H1 (cell line): ENCODE measurements around the gene DEUP1. TPM values are rescaled to one million over a fixed set of nuclear protein-coding genes. Genes with fewer than 3 reads are reported as not detected.

ENCODE experiments used
- CTCF ChIA-PET: fragments of 300-600 bp; sonication (Branson Sonifier 250); formaldehyde crosslinking; loops from one replicate; lab custom pipeline; 2021; ENCODE audit not compliant: partially characterized antibody; lab: Charles Lee
- POLR2A ChIA-PET: fragments of 300-600 bp; sonication (Branson Sonifier 250); formaldehyde crosslinking; loops from one replicate; lab custom pipeline; 2021; ENCODE audit warnings: inconsistent platforms; ENCODE audit not compliant: partially characterized antibody; lab: Charles Lee
- DNase-seq, 2 experiments: peaks; one replicate each; pipeline versions ENCODE4 v3.0.0 to v3.0.0-alpha.2; 2010 to 2022; ENCODE audit warnings: low spot score in 2 of 2, low read depth in 1 of 2, mixed read lengths in 1 of 2
- FAIRE-seq: peaks from 2 replicates; lab custom pipeline; 2011; peaks lifted over from hg19 to GRCh38; lab: Jason Lieb, UNC
- H2AFZ ChIP-seq: 2 replicates; pipeline ENCODE4 v1.8.1; 2012; ENCODE audit warnings: low read length, inconsistent platforms
- H2AK5ac ChIP-seq: 2 replicates; pipeline ENCODE4 v1.6.1; 2013; ENCODE audit warnings: low read depth, low read length
- H2BK120ac ChIP-seq: replicated peaks from 2 replicates; pipeline ENCODE3; 2013; ENCODE audit warnings: low read depth, low read length, inconsistent platforms
- H2BK12ac ChIP-seq: 2 replicates; pipeline ENCODE4 v1.6.1; 2013; ENCODE audit warnings: low read depth, low read length
- H2BK15ac ChIP-seq: 2 replicates; pipeline ENCODE4 v1.6.1; 2013; ENCODE audit warnings: low read length
- H2BK20ac ChIP-seq: 2 replicates; pipeline ENCODE4 v1.6.1; 2013; ENCODE audit warnings: low read length
- H2BK5ac ChIP-seq: 2 replicates; pipeline ENCODE4 v1.6.1; 2013; ENCODE audit warnings: low read depth, low read length
- H3K14ac ChIP-seq: 2 replicates; pipeline ENCODE4 v1.6.1; 2013; ENCODE audit warnings: inconsistent platforms; ENCODE audit not compliant: insufficient read length
- H3K18ac ChIP-seq: 2 replicates; pipeline ENCODE4 v1.6.1; 2013; ENCODE audit warnings: low read length; ENCODE audit errors: extremely low read depth
- H3K23ac ChIP-seq: 2 replicates; pipeline ENCODE4 v1.6.1; 2013; ENCODE audit warnings: inconsistent platforms; ENCODE audit not compliant: insufficient read length
- H3K23me2 ChIP-seq: 2 replicates; pipeline ENCODE4 v1.6.1; 2013; ENCODE audit warnings: low read depth, low read length
- H3K27ac ChIP-seq: 2 replicates; pipeline ENCODE4 v1.6.1; 2011; ENCODE audit warnings: low read depth, low read length, inconsistent platforms
- H3K27me3 ChIP-seq, 4 experiments: replicated peaks in 1 of 4; 1 replicate in 1 of 4; 2 replicates in 3 of 4; pipeline versions ENCODE4 v1.6.1 to v1.8.1; 2011 to 2013; ENCODE audit warnings: low read length in 3 of 4, mild to moderate bottlenecking in 3 of 4, inconsistent platforms in 2 of 4, mixed read lengths in 2 of 4, moderate library complexity in 1 of 4; ENCODE audit not compliant: control insufficient read depth in 3 of 4, insufficient read depth in 3 of 4; ENCODE audit errors: extremely low read depth in 1 of 4
- H3K36me3 ChIP-seq, 4 experiments: 2 replicates each; pipeline versions ENCODE4 v1.6.1 to v1.8.1; 2011 to 2013; ENCODE audit warnings: mild to moderate bottlenecking in 4 of 4, low read length in 3 of 4, moderate library complexity in 2 of 4, control low read depth in 1 of 4, inconsistent platforms in 1 of 4; ENCODE audit not compliant: insufficient read depth in 4 of 4, control insufficient read depth in 2 of 4
- H3K4ac ChIP-seq: replicated peaks from 2 replicates; pipeline ENCODE3; 2013; ENCODE audit warnings: low read length, low read depth, mixed read lengths, inconsistent platforms; ENCODE audit not compliant: insufficient read length
- H3K4me1 ChIP-seq, 4 experiments: replicated peaks in 1 of 4; 1 replicate in 1 of 4; 2 replicates in 3 of 4; pipeline versions ENCODE4 v1.6.1 to v1.8.1; 2011 to 2013; ENCODE audit warnings: low read length in 3 of 4, inconsistent platforms in 2 of 4, mixed read lengths in 1 of 4; ENCODE audit not compliant: insufficient read depth in 4 of 4, control insufficient read depth in 3 of 4
- H3K4me2 ChIP-seq, 2 experiments: 2 replicates each; pipeline versions ENCODE4 v1.6.1 to v1.8.1; 2011 to 2013; ENCODE audit warnings: low read depth in 2 of 2, low read length in 2 of 2, control low read depth in 1 of 2, inconsistent platforms in 1 of 2, mild to moderate bottlenecking in 1 of 2; ENCODE audit not compliant: insufficient read depth in 1 of 2
- H3K4me3 ChIP-seq, 4 experiments: fragments of 200-600, 300-600 bp in 1 of 4; sonication (generic), shearing (Covaris generic), sonication (Bioruptor Twin) in 1 of 4; 2 replicates each; pipeline versions ENCODE4 v1.5.1 to v1.8.1; 2011 to 2016; ENCODE audit warnings: low read length in 4 of 4, low read depth in 3 of 4, control low read depth in 2 of 4, inconsistent platforms in 2 of 4, mild to moderate bottlenecking in 2 of 4, mixed read lengths in 1 of 4, moderate library complexity in 1 of 4; ENCODE audit not compliant: insufficient read depth in 2 of 4; ENCODE audit errors: extremely low read depth in 1 of 4
- H3K56ac ChIP-seq: replicated peaks from 2 replicates; pipeline ENCODE3; 2013; ENCODE audit warnings: low read depth, mild to moderate bottlenecking, mixed read lengths, low read length, inconsistent platforms; ENCODE audit not compliant: insufficient read length
- H3K79me1 ChIP-seq: 2 replicates; pipeline ENCODE4 v1.6.1; 2013; ENCODE audit warnings: low read depth, low read length, control low read depth
- H3K79me2 ChIP-seq, 2 experiments: 2 replicates each; pipeline versions ENCODE4 v1.6.1 to v1.8.1; 2012 to 2013; ENCODE audit warnings: low read length in 2 of 2, mild to moderate bottlenecking in 2 of 2, inconsistent platforms in 1 of 2; ENCODE audit not compliant: insufficient read depth in 2 of 2, control insufficient read depth in 1 of 2
- H3K9ac ChIP-seq, 4 experiments: replicated peaks in 1 of 4; 1 replicate in 1 of 4; 2 replicates in 3 of 4; pipeline versions ENCODE4 v1.6.1 to v1.8.1; 2011 to 2013; ENCODE audit warnings: low read depth in 3 of 4, low read length in 3 of 4, control low read depth in 2 of 4, mild to moderate bottlenecking in 2 of 4, moderate library complexity in 2 of 4, inconsistent platforms in 1 of 4; ENCODE audit errors: extremely low read depth in 1 of 4
- H3K9me3 ChIP-seq, 2 experiments: 2 replicates each; pipeline versions ENCODE4 v1.6.1 to v1.8.1; 2012 to 2013; ENCODE audit warnings: mild to moderate bottlenecking in 2 of 2, moderate library complexity in 2 of 2, control low read depth in 1 of 2, inconsistent platforms in 1 of 2, low read depth in 1 of 2, low read length in 1 of 2, mixed read lengths in 1 of 2; ENCODE audit not compliant: insufficient read depth in 2 of 2
- H4K20me1 ChIP-seq, 2 experiments: replicated peaks in 1 of 2; 2 replicates each; pipeline versions ENCODE3 to v1.8.1; 2011 to 2013; ENCODE audit warnings: inconsistent platforms in 2 of 2, low read length in 2 of 2, mild to moderate bottlenecking in 1 of 2; ENCODE audit not compliant: insufficient read depth in 2 of 2, control insufficient read depth in 1 of 2
- H4K5ac ChIP-seq: 2 replicates; pipeline ENCODE4 v1.6.1; 2013; ENCODE audit warnings: low read length, low read depth, mixed read lengths, inconsistent platforms; ENCODE audit not compliant: insufficient read length
- H4K8ac ChIP-seq: 2 replicates; pipeline ENCODE4 v1.8.0; 2013; ENCODE audit warnings: mild to moderate bottlenecking, moderate library complexity, low read length, inconsistent platforms; ENCODE audit not compliant: insufficient read depth; ENCODE audit errors: extremely low read depth
- H4K91ac ChIP-seq: replicated peaks from 2 replicates; pipeline ENCODE3; 2013; ENCODE audit warnings: low read length, mixed read lengths, inconsistent platforms; ENCODE audit not compliant: insufficient read length
- CBX5 ChIP-seq: fragments of 300-800, 300-1000 bp; sonication (generic); IDR thresholded peaks from 2 replicates; pipeline ENCODE4 v1.7.1; 2016; ENCODE audit warnings: antibody characterized with exemption, low read length, low read depth
- CEBPB ChIP-seq: IDR thresholded peaks from 2 replicates; pipeline ENCODE4 v1.6.1; 2012; ENCODE audit warnings: low read depth, low read length
- CREB1 ChIP-seq: IDR thresholded peaks from 2 replicates; pipeline ENCODE4 v1.6.1; 2012; ENCODE audit warnings: inconsistent platforms
- CTBP2 ChIP-seq: IDR thresholded peaks from 2 replicates; pipeline ENCODE4 v1.7.0; 2011; ENCODE audit warnings: borderline replicate concordance, mild to moderate bottlenecking, moderate library complexity, mixed read lengths, low read length; ENCODE audit not compliant: insufficient read depth, insufficient read length
- EGR1 ChIP-seq: IDR thresholded peaks from 2 replicates; pipeline ENCODE4 v1.6.1; 2011; ENCODE audit warnings: low read depth, low read length, borderline replicate concordance
- FOSL1 ChIP-seq: IDR thresholded peaks from 2 replicates; pipeline ENCODE4 v1.6.1; 2011; ENCODE audit warnings: mild to moderate bottlenecking, low read depth, low read length, moderate library complexity; ENCODE audit not compliant: insufficient read depth
- RBBP5 ChIP-seq: IDR thresholded peaks from 2 replicates; pipeline ENCODE4 v1.7.1; 2012; ENCODE audit warnings: low read depth, mild to moderate bottlenecking, inconsistent platforms, low read length, moderate library complexity, borderline replicate concordance
- SIN3A ChIP-seq, 2 experiments: IDR thresholded peaks in 1 of 2; conservative IDR thresholded peaks in 1 of 2; 2 replicates each; pipeline ENCODE4 v1.6.1; 2011 to 2012; ENCODE audit warnings: low read length in 2 of 2, improper control_type of control experiment in 1 of 2, low read depth in 1 of 2, mild to moderate bottlenecking in 1 of 2
- TEAD4 ChIP-seq: IDR thresholded peaks from 2 replicates; pipeline ENCODE4 v1.6.1; 2012; ENCODE audit warnings: low read depth, low read length, inconsistent platforms, mixed read lengths
- WGBS, 2 experiments: shearing (Covaris generic) in 1 of 2; methylation state at CpG; one replicate each; pipeline versions ENCODE4 v1.1.6 to v1.1.7; 2013 to 2015; ENCODE audit warnings: low lambda C conversion rate in 2 of 2, mixed read lengths in 2 of 2, inconsistent platforms in 1 of 2, low coverage in 1 of 2, missing lambda C conversion rate in 1 of 2; ENCODE audit not compliant: insufficient replicate concordance in 2 of 2, insufficient coverage in 1 of 2, insufficient read length in 1 of 2; ENCODE audit errors: extremely low coverage in 1 of 2, missing lambda C conversion rate in 1 of 2; 5-methylcytosine and 5-hydroxymethylcytosine counted together
- polyA plus RNA-seq, 7 experiments: library from polyadenylated mRNA; depleted of rRNA in 3 of 7; stranded (reverse) in 5 of 7; unstranded in 2 of 7; fragments of >200 nt in 5 of 7; fragments of 200-250 nt in 2 of 7; gene quantifications; 1 replicate in 5 of 7; 2 replicates in 1 of 7; 4 replicates in 1 of 7; pipeline versions ENCODE4 v1.2.1 to v1.2.3, GENCODE V29; 2011 to 2013; ENCODE audit warnings: missing spikeins in 2 of 7, mixed read lengths in 2 of 7
- total RNA-seq: library from RNA; stranded (reverse); fragmentation: NEBNext Ultra II Directional; extraction: Animal tissue kit (Norgen Biotek cat#: 25700); gene quantifications from 2 replicates; pipeline ENCODE4 v1.2.1, GENCODE V29; 2021
- TF ChIP-seq, protein P1 (sequence below): IDR thresholded peaks from 2 replicates; pipeline ENCODE4 v1.6.1; 2011; ENCODE audit warnings: low read length, improper control_type of control experiment

Gene DEUP1
- total and polyA plus RNA-seq, 2 of the 8 experiments (the other 6 are each of a cell fraction or from before 2014, with no cell fraction given): 0.45 TPM; not detected in 1

DNA sequence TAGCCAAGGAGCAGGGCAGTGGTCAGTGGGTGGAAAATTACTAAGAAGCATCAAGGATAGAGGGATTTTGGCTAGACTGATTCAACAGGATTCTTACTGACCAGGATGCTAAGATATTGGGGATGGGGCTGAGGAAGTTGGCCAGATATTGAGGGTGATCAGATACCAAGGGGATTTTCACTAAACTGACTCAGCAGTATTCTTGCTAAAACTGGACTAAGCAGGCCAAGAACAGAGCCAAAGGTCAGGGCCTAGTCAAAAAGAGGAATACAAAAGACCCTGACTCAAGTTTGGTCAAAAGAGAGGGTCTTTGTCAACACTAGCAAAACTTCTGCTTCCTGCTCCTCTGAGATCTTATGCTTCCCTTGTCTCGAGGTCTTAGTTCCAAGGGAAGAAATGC, 38.6 kb upstream of the DEUP1 start:
- Histone ChIP-seq H2AFZ (no peak overlapping the region), H2BK5ac (no peak overlapping the region), H3K36me3 (no peaks in the 10 kb centered on the region; a peak in 1 of 8 replicates), H4K8ac (no peak overlapping the region), H3K23me2 (no peaks in the 10 kb centered on the region), H2BK120ac (no peak overlapping the region), H4K20me1 (no peaks in the 10 kb centered on the region), H2BK12ac (no peak overlapping the region), H3K56ac (no peak overlapping the region), H2BK20ac (no peak overlapping the region), H4K91ac (no peak overlapping the region), H2BK15ac (no peak overlapping the region), H2AK5ac (no peak overlapping the region), H3K23ac (no peak overlapping the region), H3K18ac (no peak overlapping the region), H3K9ac (no peak overlapping the region), H3K9me3 (no peaks in the 10 kb centered on the region), H3K4me2 (no peak overlapping the region), H3K79me2 (no peaks in the 10 kb centered on the region), H3K79me1 (no peaks in the 10 kb centered on the region), H3K27ac (no peak overlapping the region), H3K4me3 (no peak overlapping the region), H3K4ac (no peak overlapping the region), H3K4me1 (no peaks in the 10 kb centered on the region; a peak in 1 of 7 replicates), H3K27me3 (no peaks in the 10 kb centered on the region), H3K14ac (no peak overlapping the region), H4K5ac (no peak overlapping the region)
- FAIRE-seq (no peak), DNase-seq (no peak)
- TF ChIP-seq RBBP5 (no peak), CREB1 (no peak), CTBP2 (no peak), CEBPB (no peak), EGR1 (no peak), SIN3A (conservative IDR thresholded peaks at IDR 0.05 in 1 of 2, IDR thresholded peaks at IDR 0.05 in 1 of 2; ENCODE audit: low read depth in 1 of 2, low read length in 2 of 2) (no peak), FOSL1 (no peak), TEAD4 (no peak), CBX5 (no peak)
- TF ChIP-seq, protein P1, sequence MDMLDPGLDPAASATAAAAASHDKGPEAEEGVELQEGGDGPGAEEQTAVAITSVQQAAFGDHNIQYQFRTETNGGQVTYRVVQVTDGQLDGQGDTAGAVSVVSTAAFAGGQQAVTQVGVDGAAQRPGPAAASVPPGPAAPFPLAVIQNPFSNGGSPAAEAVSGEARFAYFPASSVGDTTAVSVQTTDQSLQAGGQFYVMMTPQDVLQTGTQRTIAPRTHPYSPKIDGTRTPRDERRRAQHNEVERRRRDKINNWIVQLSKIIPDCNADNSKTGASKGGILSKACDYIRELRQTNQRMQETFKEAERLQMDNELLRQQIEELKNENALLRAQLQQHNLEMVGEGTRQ: no peak
- CTCF ChIA-PET: no interaction called here
- 89% methylated on average over 1 of the region's 1 CpG; no CpG with 5 or more reads in 1 of the 2 experiments for WGBS, 2 experiments
- POLR2A ChIA-PET: no interaction called here
